ENCODE results near the gene ANAPC13. TPM values are rescaled to one million over a fixed set of nuclear protein-coding genes. Genes with fewer than 3 reads are reported as not detected.

ANAPC13 gene
- total and polyA plus RNA-seq, 2 donors from 2014 or later: 55.3 to 160 TPM

DNA sequence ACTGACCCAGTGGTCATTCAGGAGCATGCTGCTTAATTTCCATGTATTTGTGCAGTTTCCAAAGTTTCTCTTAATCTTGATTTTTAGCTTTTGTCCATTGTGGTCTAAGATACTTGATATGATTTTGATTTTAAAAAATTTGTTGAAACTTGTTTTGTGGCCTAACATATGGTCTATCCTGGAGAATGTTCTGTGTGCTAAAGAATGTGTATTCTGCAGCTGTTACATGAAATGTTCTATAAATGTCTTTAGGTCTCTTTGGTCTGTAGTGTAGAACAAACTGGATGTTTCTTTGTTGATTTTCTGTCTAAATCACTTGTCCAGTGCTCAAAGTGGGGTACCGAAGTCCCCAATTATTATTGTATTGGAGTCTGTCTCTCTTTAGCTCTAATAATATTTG lies 17.5 kb upstream of the ANAPC13 start:
- FAIRE-seq (no peak), DNase-seq (no peak)
- intact Hi-C loops (cut with DNase I): no loop called here

DNA sequence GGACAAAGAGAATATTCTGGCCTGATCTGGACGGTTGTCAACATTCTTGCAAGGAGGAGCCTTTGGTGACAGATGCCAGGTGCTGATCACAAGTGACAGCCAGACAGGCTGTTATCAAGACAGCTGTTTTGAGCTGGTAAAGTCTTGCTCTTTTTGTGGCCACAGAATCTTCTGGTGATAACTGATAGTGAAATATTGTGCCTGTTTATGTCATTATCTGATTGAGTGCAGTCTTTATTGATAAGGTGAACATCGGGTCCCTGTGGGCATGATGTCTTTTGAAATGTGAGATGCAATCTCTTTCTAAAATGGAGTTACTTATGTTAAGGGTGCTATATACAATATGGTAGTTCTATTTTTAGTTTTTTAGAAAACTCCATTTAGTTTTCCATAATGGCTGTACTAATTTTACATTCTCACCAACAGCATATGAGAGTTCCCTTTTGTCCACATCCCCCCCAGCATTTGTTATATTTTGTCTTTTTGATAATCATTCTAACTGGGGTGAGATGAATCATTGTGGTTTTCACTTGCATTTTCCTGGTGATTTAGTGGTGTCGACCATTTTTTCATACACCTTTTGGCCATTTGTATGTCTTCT lies 10.8 kb upstream of the ANAPC13 start:
- TF ChIP-seq, protein P1, sequence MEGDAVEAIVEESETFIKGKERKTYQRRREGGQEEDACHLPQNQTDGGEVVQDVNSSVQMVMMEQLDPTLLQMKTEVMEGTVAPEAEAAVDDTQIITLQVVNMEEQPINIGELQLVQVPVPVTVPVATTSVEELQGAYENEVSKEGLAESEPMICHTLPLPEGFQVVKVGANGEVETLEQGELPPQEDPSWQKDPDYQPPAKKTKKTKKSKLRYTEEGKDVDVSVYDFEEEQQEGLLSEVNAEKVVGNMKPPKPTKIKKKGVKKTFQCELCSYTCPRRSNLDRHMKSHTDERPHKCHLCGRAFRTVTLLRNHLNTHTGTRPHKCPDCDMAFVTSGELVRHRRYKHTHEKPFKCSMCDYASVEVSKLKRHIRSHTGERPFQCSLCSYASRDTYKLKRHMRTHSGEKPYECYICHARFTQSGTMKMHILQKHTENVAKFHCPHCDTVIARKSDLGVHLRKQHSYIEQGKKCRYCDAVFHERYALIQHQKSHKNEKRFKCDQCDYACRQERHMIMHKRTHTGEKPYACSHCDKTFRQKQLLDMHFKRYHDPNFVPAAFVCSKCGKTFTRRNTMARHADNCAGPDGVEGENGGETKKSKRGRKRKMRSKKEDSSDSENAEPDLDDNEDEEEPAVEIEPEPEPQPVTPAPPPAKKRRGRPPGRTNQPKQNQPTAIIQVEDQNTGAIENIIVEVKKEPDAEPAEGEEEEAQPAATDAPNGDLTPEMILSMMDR (IDR thresholded peaks at IDR 0.05; ENCODE audit: borderline replicate concordance, extremely low read depth, insufficient read depth): no peak
- H3K36me3 ChIP-seq (ENCODE audit: control insufficient read depth in 2 of 3, insufficient read depth in 3 of 3, low read length in 3 of 3): no peaks in the 10 kb centered on the region
- H3K9me3 ChIP-seq (ENCODE audit: control insufficient read depth in 2 of 3, insufficient read depth in 1 of 3, low read length in 3 of 3): no peaks in the 10 kb centered on the region
- no peak for FAIRE-seq
- H3K27ac ChIP-seq (ENCODE audit: low read depth in 2 of 2, low read length in 2 of 2): no peak overlapping the region
- DNase-seq: no peak
- H3K27me3 ChIP-seq (ENCODE audit: control insufficient read depth, insufficient read depth, low read length): no peaks in the 10 kb centered on the region
- intact Hi-C loops (cut with DNase I): no loop called here
- no peak overlapping the region for H3K9ac ChIP-seq (ENCODE audit: low read length in 3 of 3)
- no peak overlapping the region for H3K4me3 ChIP-seq (ENCODE audit: low read length in 3 of 3)
- H3K4me1 ChIP-seq (ENCODE audit: control insufficient read depth in 2 of 3, insufficient read depth in 2 of 3, low read depth in 1 of 3, low read length in 3 of 3): no peaks in the 10 kb centered on the region

More for the DNA sequence above, 17.5 kb upstream of the ANAPC13 start:
- Histone ChIP-seq H3K9me3 (ENCODE audit: control insufficient read depth in 2 of 3, insufficient read depth in 1 of 3, low read length in 3 of 3) (peaks cover 0 to 7% (median 5%) of the 10 kb centered on the region in 3 donors), H3K36me3 (ENCODE audit: control insufficient read depth in 2 of 3, insufficient read depth in 3 of 3, low read length in 3 of 3) (no peaks in the 10 kb centered on the region), H3K27ac (ENCODE audit: low read depth in 2 of 2, low read length in 2 of 2) (no peak overlapping the region), H3K4me1 (ENCODE audit: control insufficient read depth in 2 of 3, insufficient read depth in 2 of 3, low read depth in 1 of 3, low read length in 3 of 3) (peaks cover 0 to 4% (median 0%) of the 10 kb centered on the region in 3 donors), H3K27me3 (ENCODE audit: control insufficient read depth, insufficient read depth, low read length) (no peaks in the 10 kb centered on the region), H3K4me3 (ENCODE audit: low read length in 3 of 3) (no peak overlapping the region), H3K9ac (ENCODE audit: low read length in 3 of 3) (no peak overlapping the region)
- TF ChIP-seq, protein P1 (IDR thresholded peaks at IDR 0.05; ENCODE audit: borderline replicate concordance, extremely low read depth, insufficient read depth): no peak

- FAIRE-seq (no peak), DNase-seq (no peak)
- no peaks in the 10 kb centered on the region for H3K27me3 ChIP-seq (ENCODE audit: control insufficient read depth, insufficient read depth, low read length)
- H3K4me1 ChIP-seq (ENCODE audit: control insufficient read depth in 2 of 3, insufficient read depth in 2 of 3, low read depth in 1 of 3, low read length in 3 of 3): no peaks in the 10 kb centered on the region
- H3K4me3 ChIP-seq (ENCODE audit: low read length in 3 of 3): no peak overlapping the region
- TF ChIP-seq, protein P1 (IDR thresholded peaks at IDR 0.05; ENCODE audit: borderline replicate concordance, extremely low read depth, insufficient read depth): no peak
- intact Hi-C loops (cut with DNase I): no loop called here
- H3K36me3 ChIP-seq (ENCODE audit: control insufficient read depth in 2 of 3, insufficient read depth in 3 of 3, low read length in 3 of 3): no peaks in the 10 kb centered on the region
- no peak overlapping the region for H3K9ac ChIP-seq (ENCODE audit: low read length in 3 of 3)
- no peak overlapping the region for H3K27ac ChIP-seq (ENCODE audit: low read depth in 2 of 2, low read length in 2 of 2)
- H3K9me3 ChIP-seq (ENCODE audit: control insufficient read depth in 2 of 3, insufficient read depth in 1 of 3, low read length in 3 of 3): no peaks in the 10 kb centered on the region
Measured at GRCh38 chr3:134495980-134496379, 10.2 kb upstream of the ANAPC13 start.

- H3K4me3 ChIP-seq (ENCODE audit: low read length in 3 of 3): no peak overlapping the region
- no peaks in the 10 kb centered on the region for H3K36me3 ChIP-seq (ENCODE audit: control insufficient read depth in 2 of 3, insufficient read depth in 3 of 3, low read length in 3 of 3)
- intact Hi-C loops (cut with DNase I): no loop called here
- no peak for DNase-seq
- no peaks in the 10 kb centered on the region for H3K27me3 ChIP-seq (ENCODE audit: control insufficient read depth, insufficient read depth, low read length)
- no peaks in the 10 kb centered on the region for H3K9me3 ChIP-seq (ENCODE audit: control insufficient read depth in 2 of 3, insufficient read depth in 1 of 3, low read length in 3 of 3)
- H3K9ac ChIP-seq (ENCODE audit: low read length in 3 of 3): no peak overlapping the region
- FAIRE-seq: no peak
- TF ChIP-seq, protein P1 (IDR thresholded peaks at IDR 0.05; ENCODE audit: borderline replicate concordance, extremely low read depth, insufficient read depth): no peak
- no peaks in the 10 kb centered on the region for H3K4me1 ChIP-seq (ENCODE audit: control insufficient read depth in 2 of 3, insufficient read depth in 2 of 3, low read depth in 1 of 3, low read length in 3 of 3)
- no peak overlapping the region for H3K27ac ChIP-seq (ENCODE audit: low read depth in 2 of 2, low read length in 2 of 2)
Measured at GRCh38 chr3:134494495-134494894, 8.7 kb upstream of the ANAPC13 start.

Measured in kidney (tissue), 14 donors.